Naive B cell (primary cell): ENCODE data around the gene TP53I13. TPM values are rescaled to one million over a fixed set of nuclear protein-coding genes. Genes with fewer than 3 reads are reported as not detected.

Experiments used
- ATAC-seq, 2 donors: fragments of 150-1000 bp; cut with Tn5 transposase; 2 replicates each; pipeline ENCODE4 v1.10.0; 2021; ENCODE audit warnings: low read depth in 2 of 2, mild to moderate bottlenecking in 2 of 2, moderate library complexity in 2 of 2
- DNase-seq: peaks from one replicate; pipeline ENCODE4 v3.0.0; 2022
- H3K27ac Mint-ChIP-seq, 6 donors: one replicate each; pipeline ENCODE4 v1.8.0; 2020 to 2022; ENCODE audit warnings: mild to moderate bottlenecking in 6 of 6, mixed read lengths in 6 of 6, moderate library complexity in 5 of 6, inconsistent platforms in 2 of 6
- H3K27me3 Mint-ChIP-seq, 3 donors: one replicate each; pipeline ENCODE4 v1.8.0; 2021 to 2022; ENCODE audit warnings: mixed read lengths in 3 of 3, mild to moderate bottlenecking in 1 of 3
- H3K36me3 Mint-ChIP-seq, 2 donors: one replicate each; pipeline ENCODE4 v1.8.0; 2020 to 2022; ENCODE audit warnings: mixed read lengths in 2 of 2, inconsistent platforms in 1 of 2, mild to moderate bottlenecking in 1 of 2
- H3K4me1 Mint-ChIP-seq, 3 donors: one replicate each; pipeline ENCODE4 v1.8.0; 2020 to 2022; ENCODE audit warnings: mixed read lengths in 3 of 3, inconsistent platforms in 1 of 3, mild to moderate bottlenecking in 1 of 3, moderate library complexity in 1 of 3
- H3K4me3 Mint-ChIP-seq, 8 donors: one replicate each; pipeline ENCODE4 v1.8.0; 2020 to 2022; ENCODE audit warnings: mild to moderate bottlenecking in 8 of 8, mixed read lengths in 8 of 8, moderate library complexity in 8 of 8, inconsistent platforms in 2 of 8
- H3K9me3 Mint-ChIP-seq, 7 donors: one replicate each; pipeline ENCODE4 v1.8.0; 2020 to 2022; ENCODE audit warnings: mixed read lengths in 7 of 7, mild to moderate bottlenecking in 5 of 7, inconsistent platforms in 2 of 7, moderate library complexity in 1 of 7
- polyA plus RNA-seq, 6 donors: library from polyadenylated mRNA; unstranded; fragments of 300-500 nt; fragmentation: Illumina TruSeq; gene quantifications; one replicate each; pipeline ENCODE4 v1.2.3, GENCODE V29; 2021; ENCODE audit warnings: low read depth in 6 of 6

The TP53I13 gene
- polyA plus RNA-seq, 6 donors from 2014 or later, result 28.1 to 41.5 (median 38.4) TPM

- peaks cover 22 to 40% (median 35%) of the 10 kb centered on the region in 3 donors for H3K4me1 Mint-ChIP-seq
- DNase-seq (peak; percentile 88), ATAC-seq (peak; percentile 98 to 99)
- H3K36me3 Mint-ChIP-seq, result peaks cover 8 to 9% of the 10 kb centered on the region in 2 donors
- H3K27ac Mint-ChIP-seq, result peak overlapping the region in 5 of 6 donors; percentile 7 to 90 (median 82)
- H3K27me3 Mint-ChIP-seq, result no peaks in the 10 kb centered on the region
- no peaks in the 10 kb centered on the region for H3K9me3 Mint-ChIP-seq
- peak overlapping the region in 3 of 8 donors; percentile 9 to 66 (median 29) for H3K4me3 Mint-ChIP-seq
Observed at GRCh38 chr17:29579866-29580771, 11.6 kb downstream of the TP53I13 start.

GRCh38 chr17:29581583-29582253, 13.2 kb downstream of the TP53I13 start:
- no peak overlapping the region for H3K27ac Mint-ChIP-seq
- DNase-seq, result no peak

GRCh38 chr17:29582254-29582765, 13.8 kb downstream of the TP53I13 start:
- no peak for ATAC-seq
- H3K9me3 Mint-ChIP-seq, result no peaks in the 10 kb centered on the region
- DNase-seq, result no peak
- peak overlapping the region in 1 of 6 donors; percentile 81 for H3K27ac Mint-ChIP-seq
- peaks cover 8 to 9% of the 10 kb centered on the region in 2 donors for H3K36me3 Mint-ChIP-seq
- no peaks in the 10 kb centered on the region for H3K27me3 Mint-ChIP-seq
- H3K4me1 Mint-ChIP-seq, result peaks cover 20 to 52% (median 50%) of the 10 kb centered on the region in 3 donors
- peak overlapping the region in 2 of 8 donors; percentile 33 to 37 for H3K4me3 Mint-ChIP-seq

More at GRCh38 chr17:29581583-29582253, 13.2 kb downstream of the TP53I13 start:
- no peak overlapping the region for H3K4me3 Mint-ChIP-seq
- no peaks in the 10 kb centered on the region for H3K27me3 Mint-ChIP-seq
- H3K4me1 Mint-ChIP-seq, result peaks cover 18 to 46% (median 45%) of the 10 kb centered on the region in 3 donors
- peaks cover 8 to 9% of the 10 kb centered on the region in 2 donors for H3K36me3 Mint-ChIP-seq
- no peak for ATAC-seq
- H3K9me3 Mint-ChIP-seq, result no peaks in the 10 kb centered on the region

- Mint-ChIP-seq H3K36me3 (peaks cover 8% of the 10 kb centered on the region in 2 donors), H3K27ac (no peak overlapping the region), H3K4me1 (peaks cover 24 to 56% (median 54%) of the 10 kb centered on the region in 3 donors), H3K9me3 (no peaks in the 10 kb centered on the region), H3K4me3 (peak overlapping the region in 1 of 8 donors; percentile 33), H3K27me3 (no peaks in the 10 kb centered on the region)
- ATAC-seq (no peak), DNase-seq (no peak)
Observed at GRCh38 chr17:29582772-29583171, 14.3 kb downstream of the TP53I13 start.

DNA sequence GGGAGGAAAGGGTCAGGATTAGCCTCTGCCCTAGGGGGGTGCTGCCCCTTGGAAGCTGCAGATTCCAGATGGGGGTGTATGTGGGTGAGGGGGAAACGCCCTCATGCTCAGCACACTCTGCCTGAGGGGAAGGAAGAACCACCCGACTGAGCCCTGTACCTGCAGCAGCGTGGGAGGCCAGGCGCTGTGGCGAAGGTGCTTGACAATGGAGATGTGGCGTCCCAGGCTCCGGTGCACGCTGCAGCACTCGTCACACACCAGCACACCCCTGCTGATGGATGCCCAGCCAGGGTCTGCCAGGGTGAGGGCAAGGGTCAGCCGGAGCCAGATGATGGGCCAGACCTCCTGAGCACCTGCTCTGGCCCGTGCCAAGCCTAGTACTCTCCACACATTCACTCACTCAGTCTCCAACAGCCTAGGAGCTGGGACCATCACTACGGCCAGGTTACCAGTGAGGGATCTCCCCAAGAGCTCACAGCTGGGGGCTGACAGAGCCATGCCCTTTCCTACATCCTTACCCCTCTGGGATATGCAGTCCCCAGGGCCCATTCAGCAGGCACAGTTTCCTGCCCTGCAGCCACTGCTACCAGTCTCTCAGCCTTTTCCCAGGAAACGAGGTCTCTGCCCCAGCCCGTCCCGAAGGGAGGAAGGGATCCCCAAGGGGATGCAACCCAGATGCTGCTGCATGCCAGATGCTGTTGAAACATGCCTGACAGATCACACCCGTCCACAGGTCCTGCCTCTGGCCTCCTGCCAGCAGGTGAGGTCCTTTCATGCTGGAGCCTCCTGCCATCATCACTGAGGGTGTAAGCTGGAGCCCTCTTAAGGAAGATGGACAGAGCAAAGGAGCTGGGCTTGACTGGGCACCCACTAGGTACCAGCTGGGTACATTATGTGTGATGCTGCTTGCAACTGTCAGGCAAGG, 15.1 kb downstream of the TP53I13 start:
- no peak for ATAC-seq
- no peak for DNase-seq
- Mint-ChIP-seq H3K36me3 (peaks cover 0 to 8% of the 10 kb centered on the region in 2 donors), H3K27me3 (no peaks in the 10 kb centered on the region), H3K9me3 (no peaks in the 10 kb centered on the region), H3K4me1 (peaks cover 30 to 63% (median 60%) of the 10 kb centered on the region in 3 donors), H3K27ac (peak overlapping the region in 3 of 6 donors; percentile 76 to 90 (median 79)), H3K4me3 (peak overlapping the region in 6 of 8 donors; percentile 15 to 65 (median 50))

DNA sequence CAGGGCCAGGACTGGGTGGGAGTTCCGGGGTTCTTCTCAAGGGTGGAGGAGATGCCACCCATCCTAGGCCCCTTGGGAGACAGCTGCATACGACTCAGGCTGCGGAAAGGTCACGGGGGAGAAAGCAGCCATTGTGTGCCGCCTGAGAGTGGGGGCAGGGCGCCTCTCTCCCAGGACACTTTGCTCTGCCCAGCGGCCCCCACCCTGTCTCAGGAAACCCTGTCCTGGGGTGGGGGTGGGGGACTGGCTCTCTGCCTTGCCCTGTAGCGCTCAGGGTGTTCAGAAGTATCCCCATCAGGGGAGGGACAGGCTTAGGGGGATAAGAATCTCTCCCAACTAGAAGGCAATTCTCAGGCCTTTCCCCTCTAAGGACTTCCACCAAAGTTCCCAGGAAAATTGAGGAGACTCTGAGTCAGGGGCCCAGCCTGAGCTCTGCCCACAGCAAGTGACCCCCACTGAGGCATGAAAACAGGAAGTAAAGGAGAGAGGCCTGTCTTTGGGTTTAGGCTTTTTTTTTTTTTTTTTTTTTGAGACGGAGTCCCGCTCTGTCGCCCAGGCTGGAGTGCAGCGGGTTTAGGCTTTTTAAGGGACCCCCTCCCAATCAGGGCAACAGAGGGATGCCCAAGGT, 16.1 kb downstream of the TP53I13 start:
- H3K27me3 Mint-ChIP-seq, result no peaks in the 10 kb centered on the region
- no peaks in the 10 kb centered on the region for H3K9me3 Mint-ChIP-seq
- peaks cover 0 to 8% of the 10 kb centered on the region in 2 donors for H3K36me3 Mint-ChIP-seq
- H3K4me3 Mint-ChIP-seq, result peak overlapping the region in 7 of 8 donors; percentile 20 to 83 (median 60)
- H3K4me1 Mint-ChIP-seq, result peaks cover 30 to 63% (median 60%) of the 10 kb centered on the region in 3 donors
- peak overlapping the region in 2 of 6 donors; percentile 79 to 90 for H3K27ac Mint-ChIP-seq
- no peak for DNase-seq
- ATAC-seq, result no peak

DNA sequence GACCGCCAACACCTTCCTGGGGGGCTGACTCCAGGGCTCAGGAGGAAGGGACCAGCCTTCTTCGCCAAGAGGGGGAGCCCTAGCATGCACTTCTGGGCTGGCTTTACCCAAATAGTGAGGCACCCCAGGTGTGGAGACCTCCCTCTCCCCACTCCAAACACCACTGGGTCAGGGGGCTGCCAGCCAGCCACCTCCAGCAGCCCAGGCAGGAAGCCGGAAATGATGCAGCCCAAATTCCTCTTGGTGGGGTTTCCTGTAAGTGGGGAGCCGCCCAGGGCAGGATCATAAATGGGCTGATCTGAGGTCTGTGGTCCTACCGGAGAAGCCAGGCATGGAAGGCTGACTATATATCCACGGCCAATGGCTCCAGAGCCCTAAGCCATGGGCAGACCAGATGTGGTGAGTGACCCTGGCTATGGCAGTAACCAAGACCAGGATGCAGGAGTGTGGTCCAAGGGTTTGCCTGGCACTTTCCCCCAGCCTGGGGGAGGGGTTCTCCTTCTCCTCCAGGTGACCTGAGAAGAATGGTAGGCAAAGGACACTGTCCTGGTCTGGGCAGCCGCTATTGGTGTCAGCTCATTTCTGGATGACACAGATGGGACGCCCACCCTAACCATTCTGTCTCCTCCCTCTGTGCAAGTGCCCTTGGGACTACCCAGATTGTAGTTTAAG, 16.7 kb downstream of the TP53I13 start:
- Mint-ChIP-seq H3K36me3 (peaks cover 0 to 3% of the 10 kb centered on the region in 2 donors), H3K27ac (peak overlapping the region in 1 of 6 donors; percentile 56), H3K27me3 (no peaks in the 10 kb centered on the region), H3K4me3 (peak overlapping the region in 6 of 8 donors; percentile 20 to 83 (median 45)), H3K9me3 (no peaks in the 10 kb centered on the region), H3K4me1 (peaks cover 33 to 66% (median 60%) of the 10 kb centered on the region in 3 donors)
- DNase-seq (no peak), ATAC-seq (no peak)

DNA sequence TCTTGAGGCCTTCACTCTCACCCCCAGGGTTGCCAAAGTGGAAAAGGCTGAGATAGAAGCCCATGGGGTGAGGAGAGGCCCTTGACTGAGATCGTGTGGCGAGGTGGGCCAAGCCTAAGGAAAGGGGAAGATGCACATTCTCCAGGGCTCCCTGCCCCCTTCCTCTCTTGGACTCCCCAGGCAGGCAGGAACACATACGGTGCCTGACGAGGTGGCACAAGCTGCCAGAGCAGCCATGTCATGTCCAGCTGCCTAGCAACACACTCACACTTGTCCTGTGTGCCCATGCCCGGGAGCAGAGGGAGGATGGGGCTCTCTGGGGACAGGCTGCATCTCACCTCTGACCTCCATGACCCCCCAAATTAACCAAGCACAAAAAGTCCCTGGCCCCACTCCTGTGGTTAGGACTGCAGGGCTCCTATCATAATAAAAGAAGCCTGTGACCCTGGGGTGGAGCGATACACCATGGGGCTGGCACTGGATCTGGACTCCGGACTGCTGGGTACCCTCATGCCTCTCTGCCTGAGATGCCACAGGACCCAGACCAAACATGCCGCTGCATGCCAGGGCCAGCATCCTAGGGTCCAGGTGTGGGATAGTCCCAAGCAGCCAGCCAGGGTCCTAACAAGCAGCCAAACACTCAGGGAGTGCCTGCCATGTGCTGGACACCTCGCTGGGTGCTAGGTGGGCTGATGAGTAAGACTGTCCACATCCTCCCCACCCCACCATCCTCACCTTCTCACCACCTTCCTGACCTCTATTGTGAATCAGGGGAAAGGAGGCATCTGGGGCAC, 18.4 kb downstream of the TP53I13 start:
- no peaks in the 10 kb centered on the region for H3K36me3 Mint-ChIP-seq
- no peak for DNase-seq
- no peaks in the 10 kb centered on the region for H3K27me3 Mint-ChIP-seq
- peak overlapping the region in 1 of 6 donors; percentile 50 for H3K27ac Mint-ChIP-seq
- ATAC-seq, result no peak
- peak overlapping the region in 4 of 8 donors; percentile 54 to 94 (median 86) for H3K4me3 Mint-ChIP-seq
- H3K9me3 Mint-ChIP-seq, result no peaks in the 10 kb centered on the region
- H3K4me1 Mint-ChIP-seq, result peaks cover 42 to 75% (median 71%) of the 10 kb centered on the region in 3 donors

DNA sequence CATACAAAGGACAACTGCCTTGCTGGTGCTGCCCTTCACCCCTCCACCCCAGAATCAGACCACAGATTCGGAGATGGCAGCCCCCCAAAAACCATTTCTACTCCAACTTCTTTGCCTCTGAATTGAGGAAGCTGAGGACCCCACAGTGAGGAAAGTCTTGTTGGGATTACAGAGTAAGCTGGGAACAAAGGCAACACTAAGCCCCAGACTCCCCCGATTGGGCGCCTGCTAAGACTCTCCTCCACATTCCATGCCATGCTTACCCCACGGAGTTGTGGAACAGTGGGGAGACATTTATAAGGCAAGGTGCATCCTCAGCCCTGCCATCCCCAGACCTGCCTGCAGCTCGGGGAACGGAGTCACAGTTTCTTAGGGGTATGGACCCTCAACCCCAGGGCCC, 19.1 kb downstream of the TP53I13 start:
- Mint-ChIP-seq H3K27ac (peak overlapping the region in 3 of 6 donors; percentile 41 to 76 (median 60)), H3K9me3 (no peaks in the 10 kb centered on the region), H3K36me3 (no peaks in the 10 kb centered on the region), H3K4me1 (peaks cover 43 to 78% (median 77%) of the 10 kb centered on the region in 3 donors), H3K4me3 (peak overlapping the region; percentile 83 to 94 (median 90)), H3K27me3 (no peaks in the 10 kb centered on the region)
- DNase-seq (no peak), ATAC-seq (no peak)

DNA sequence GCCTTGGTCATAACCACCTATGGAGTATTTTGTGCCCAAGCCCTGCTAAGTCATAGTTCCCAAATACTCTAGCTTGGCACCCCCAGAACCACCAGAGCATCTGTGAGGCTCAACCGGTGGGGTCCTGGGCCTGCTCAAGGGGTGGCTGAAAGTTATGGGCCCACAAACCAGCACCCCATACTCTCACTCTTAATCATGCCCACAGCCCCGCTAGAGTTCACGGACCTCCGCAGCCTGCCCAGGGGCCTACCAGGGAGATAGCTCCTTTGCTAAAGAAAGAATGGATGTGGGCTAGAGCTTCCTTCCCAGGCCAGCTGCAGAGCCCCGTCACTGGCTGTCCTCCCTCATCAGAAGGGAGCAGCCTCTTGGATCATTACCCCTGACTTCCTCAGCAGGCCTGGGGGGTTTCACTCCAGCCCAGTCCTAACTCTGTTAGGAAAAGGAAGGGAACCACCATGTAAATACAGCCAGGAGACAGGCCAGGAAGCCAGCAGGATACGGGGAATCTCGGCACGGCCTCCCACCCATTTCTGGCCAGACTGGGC, 19.6 kb downstream of the TP53I13 start:
- DNase-seq, result no peak
- peak overlapping the region in 5 of 6 donors; percentile 76 to 95 (median 94) for H3K27ac Mint-ChIP-seq
- no peak for ATAC-seq
- H3K4me3 Mint-ChIP-seq, result peak overlapping the region; percentile 83 to 94 (median 90)
- H3K27me3 Mint-ChIP-seq, result no peaks in the 10 kb centered on the region
- peaks cover 48 to 81% (median 79%) of the 10 kb centered on the region in 3 donors for H3K4me1 Mint-ChIP-seq
- no peaks in the 10 kb centered on the region for H3K36me3 Mint-ChIP-seq
- H3K9me3 Mint-ChIP-seq, result no peaks in the 10 kb centered on the region
